Spleen (tissue), 11 donors: ENCODE measurements around the gene KY. TPM values are rescaled to one million over a fixed set of nuclear protein-coding genes. Genes with fewer than 3 reads are reported as not detected.

Experiments
- DNase-seq: peaks from one replicate; pipeline ENCODE4 v3.0.0-alpha.2; 2020
- H3K27ac ChIP-seq, 8 donors: fragments of 200-600 bp; sonication (generic) in 7 of 8; 1 replicate in 4 of 8; 2 replicates in 4 of 8; pipeline versions ENCODE4 v1.5.0 to v1.8.0; 2016 to 2021; ENCODE audit warnings: inconsistent platforms in 4 of 8, mild to moderate bottlenecking in 4 of 8, moderate library complexity in 1 of 8
- H3K27me3 ChIP-seq, 7 donors: fragments of 200-600 bp; sonication (generic) in 6 of 7; replicated peaks in 1 of 7; 1 replicate in 4 of 7; 2 replicates in 3 of 7; pipeline versions ENCODE4 v1.5.0 to v1.8.0; 2016 to 2021; ENCODE audit warnings: inconsistent platforms in 3 of 7, mild to moderate bottlenecking in 1 of 7
- H3K36me3 ChIP-seq, 6 donors: fragments of 200-600 bp; sonication (generic) in 5 of 6; 1 replicate in 4 of 6; 2 replicates in 2 of 6; pipeline versions ENCODE4 v1.5.0 to v1.8.0; 2016 to 2021; ENCODE audit warnings: inconsistent platforms in 2 of 6
- H3K4me1 ChIP-seq, 6 donors: fragments of 200-600 bp; sonication (generic) in 5 of 6; 1 replicate in 3 of 6; 2 replicates in 3 of 6; pipeline versions ENCODE4 v1.5.0 to v1.8.0; 2016 to 2021; ENCODE audit warnings: inconsistent platforms in 3 of 6
- H3K4me3 ChIP-seq, 8 donors: fragments of 200-600 bp; sonication (generic) in 7 of 8; 1 replicate in 4 of 8; 2 replicates in 4 of 8; pipeline versions ENCODE4 v1.5.0 to v1.8.0; 2016 to 2021; ENCODE audit warnings: inconsistent platforms in 4 of 8, mild to moderate bottlenecking in 4 of 8, moderate library complexity in 2 of 8
- H3K9me3 ChIP-seq, 8 donors: fragments of 200-600 bp; sonication (generic) in 7 of 8; 1 replicate in 4 of 8; 2 replicates in 4 of 8; pipeline versions ENCODE4 v1.5.0 to v1.8.0; 2016 to 2021; ENCODE audit warnings: inconsistent platforms in 4 of 8
- CTCF ChIP-seq, 11 experiments: fragments of 200-600 bp in 7 of 11; fragments of 450-650 bp in 4 of 11; sonication (generic) in 4 of 11; IDR thresholded peaks in 8 of 11; conservative IDR thresholded peaks in 3 of 11; 1 replicate in 7 of 11; 2 replicates in 4 of 11; pipeline versions ENCODE4 v1.4.0 to v1.8.0; 2016 to 2021; ENCODE audit warnings: antibody characterized with exemption in 11 of 11, inconsistent platforms in 4 of 11, mild to moderate bottlenecking in 1 of 11
- POLR2A ChIP-seq, 3 donors: fragments of 450-650 bp; IDR thresholded peaks; one replicate each; pipeline ENCODE4 v1.5.1; 2017; ENCODE audit warnings: antibody characterized with exemption in 3 of 3, mild to moderate bottlenecking in 1 of 3
- POLR2AphosphoS5 ChIP-seq, 3 donors: sonication (generic); formaldehyde crosslinking; IDR thresholded peaks; one replicate each; pipeline ENCODE4 v1.5.1; 2017; ENCODE audit warnings: antibody characterized with exemption in 3 of 3
- WGBS, 5 donors: extraction: QIAGEN DNeasy Blood & Tissue Kit in 3 of 5; methylation state at CpG; one replicate each; pipeline versions ENCODE4 v1.1.5 to v1.1.7; 2013 to 2018; 5-methylcytosine and 5-hydroxymethylcytosine counted together
- intact Hi-C: fragments of 100-400 bp; cut with DNase I; formaldehyde crosslinking; loops from one replicate; pipeline ENCODE4 v1.15.0; 2023; ENCODE audit warnings: low total_unique reads
- polyA plus RNA-seq, 3 donors: library from polyadenylated mRNA; stranded (reverse); fragments of 200-250 nt; gene quantifications; one replicate each; pipeline ENCODE4 v1.2.1, GENCODE V29; 2013
- total RNA-seq, 7 donors: library from RNA; depleted of rRNA in 3 of 7; stranded (reverse); fragments of >200 nt in 3 of 7; fragmentation: NEBNext Ultra II Directional in 4 of 7; extraction: Animal tissue kit (Norgen Biotek cat#: 25700) in 4 of 7; gene quantifications; one replicate each; pipeline versions ENCODE4 v1.1.0 to v1.2.1, GENCODE V29; 2016 to 2021
- donor health status: healthy with polysubstance abuse.
- donor health status: DM: no; HTN: no; CAD: no; lungs with moderate emphysema.
- donor health status: DM: no; HTN: no; CAD: no.
- donor health status: Bipolar disorder and iron deficiency.
- donor health status: healthy.
- donor health status: DM: no; HTN: no; CAD: no.
- donor health status: DM: yes; HTN: yes; CAD: no.

The KY gene
- total and polyA plus RNA-seq, 10 donors, result 0.17 TPM; not detected in 9

GRCh38 chr3:134667406-134667805, 16.6 kb upstream of the KY start:
- intact Hi-C loops, result no loop called here
- Histone ChIP-seq H3K27ac (no peak overlapping the region), H3K9me3 (peaks cover 0 to 5% (median 0%) of the 10 kb centered on the region in 8 donors), H3K4me3 (no peak overlapping the region), H3K4me1 (no peaks in the 10 kb centered on the region), H3K36me3 (no peaks in the 10 kb centered on the region), H3K27me3 (peaks cover 0 to 5% (median 0%) of the 10 kb centered on the region in 7 donors)
- no peak for DNase-seq
- TF ChIP-seq CTCF (IDR thresholded peaks at IDR 0.05 in 8 of 11, conservative IDR thresholded peaks at IDR 0.05 in 3 of 11) (no peak), POLR2AphosphoS5 (IDR thresholded peaks at IDR 0.05) (no peak), POLR2A (IDR thresholded peaks at IDR 0.05) (no peak)
- 82 to 91% (median 87%) methylated on average over 3 of the region's 3 CpGs for whole genome bisulfite sequencing, 5 donors

- no peak overlapping the region for H3K27ac ChIP-seq
- peaks cover 0 to 5% (median 0%) of the 10 kb centered on the region in 7 donors for H3K27me3 ChIP-seq
- 76 to 88% (median 83%) methylated on average over 9 of the region's 9 CpGs for WGBS, 5 donors
- no peak overlapping the region for H3K4me3 ChIP-seq
- H3K36me3 ChIP-seq, result no peaks in the 10 kb centered on the region
- H3K9me3 ChIP-seq, result peaks cover 0 to 8% (median 0%) of the 10 kb centered on the region in 8 donors
- H3K4me1 ChIP-seq, result no peaks in the 10 kb centered on the region
- DNase-seq, result no peak
- intact Hi-C loops, result no loop called here
- no peak for TF ChIP-seq POLR2A (IDR thresholded peaks at IDR 0.05)
- TF ChIP-seq POLR2AphosphoS5 (IDR thresholded peaks at IDR 0.05), result no peak
- no peak for TF ChIP-seq CTCF (IDR thresholded peaks at IDR 0.05 in 8 of 11, conservative IDR thresholded peaks at IDR 0.05 in 3 of 11)
These were observed 16.1 kb upstream of the KY start for GRCh38 chr3:134666885-134667284.

GRCh38 chr3:134666466-134666865, 15.6 kb upstream of the KY start:
- Histone ChIP-seq H3K9me3 (peaks cover 0 to 11% (median 0%) of the 10 kb centered on the region in 8 donors), H3K27me3 (peaks cover 0 to 5% (median 0%) of the 10 kb centered on the region in 7 donors), H3K27ac (no peak overlapping the region), H3K4me3 (no peak overlapping the region), H3K36me3 (no peaks in the 10 kb centered on the region), H3K4me1 (no peaks in the 10 kb centered on the region)
- intact Hi-C loops, result no loop called here
- 60 to 88% (median 67%) methylated on average over 4 of the region's 4 CpGs for WGBS, 5 donors
- DNase-seq, result no peak
- no peak for TF ChIP-seq POLR2A (IDR thresholded peaks at IDR 0.05)
- TF ChIP-seq POLR2AphosphoS5 (IDR thresholded peaks at IDR 0.05), result no peak
- TF ChIP-seq CTCF (IDR thresholded peaks at IDR 0.05 in 8 of 11, conservative IDR thresholded peaks at IDR 0.05 in 3 of 11), result no peak

GRCh38 chr3:134666052-134666451, 15.2 kb upstream of the KY start:
- intact Hi-C loops, result no loop called here
- H3K4me3 ChIP-seq, result no peak overlapping the region
- peaks cover 0 to 5% (median 0%) of the 10 kb centered on the region in 7 donors for H3K27me3 ChIP-seq
- TF ChIP-seq CTCF (IDR thresholded peaks at IDR 0.05 in 8 of 11, conservative IDR thresholded peaks at IDR 0.05 in 3 of 11), result no peak
- no peak for TF ChIP-seq POLR2A (IDR thresholded peaks at IDR 0.05)
- TF ChIP-seq POLR2AphosphoS5 (IDR thresholded peaks at IDR 0.05), result no peak
- H3K36me3 ChIP-seq, result no peaks in the 10 kb centered on the region
- H3K27ac ChIP-seq, result no peak overlapping the region
- 82 to 92% (median 89%) methylated on average over 7 of the region's 7 CpGs for WGBS, 5 donors
- DNase-seq, result no peak
- H3K9me3 ChIP-seq, result peaks cover 0 to 11% (median 0%) of the 10 kb centered on the region in 8 donors
- no peaks in the 10 kb centered on the region for H3K4me1 ChIP-seq
